IPS-11a (cell line): ENCODE measurements around the gene C3orf18.
"Not testable (repeated sequence)": the region's sequence is repeated elsewhere in the genome, so short reads cannot be mapped to it uniquely, and the experiment has no call there.

Source experiments
- H3K4me3 ChIP-seq: one replicate; pipeline ENCODE4 v1.5.1; 2013; ENCODE audit warnings: low read depth, low read length, control low read depth

C3orf18 gene

DNA sequence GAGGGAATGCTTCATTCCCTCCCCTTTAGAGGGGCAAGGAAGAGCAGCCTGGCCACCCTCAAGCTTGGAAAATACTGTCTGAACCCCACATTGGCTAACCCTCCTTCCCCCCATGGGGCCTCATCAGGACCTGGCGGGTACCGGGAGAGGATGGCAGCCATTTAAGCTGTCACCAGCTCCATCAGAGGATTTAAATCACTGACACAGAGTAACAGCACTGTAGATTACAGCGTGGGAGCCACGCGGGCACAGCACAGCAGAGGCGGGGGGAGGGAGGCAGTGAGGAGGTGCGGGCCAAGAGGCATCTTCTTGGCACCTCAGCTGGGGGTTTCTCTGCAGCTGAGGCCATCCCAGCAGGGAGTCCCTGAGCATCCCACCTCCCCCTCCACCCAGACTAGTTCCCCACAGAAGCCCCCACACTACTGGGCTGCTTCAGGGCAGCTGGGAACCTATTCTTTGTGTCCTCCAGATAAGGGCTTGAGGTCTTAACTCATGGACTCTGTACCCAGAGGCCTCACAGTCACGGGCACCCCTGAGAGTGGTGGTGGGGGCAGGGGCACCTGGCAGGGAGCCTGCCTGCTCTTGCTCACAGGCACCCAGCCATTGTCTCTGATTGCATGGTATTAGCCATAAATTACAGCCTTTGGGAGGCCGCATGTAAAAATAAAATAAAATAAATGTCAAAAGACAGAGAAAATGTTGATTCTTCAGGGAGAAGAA, 42.2 kb downstream of the C3orf18 start:
- no peak overlapping the region for H3K4me3 ChIP-seq

DNA sequence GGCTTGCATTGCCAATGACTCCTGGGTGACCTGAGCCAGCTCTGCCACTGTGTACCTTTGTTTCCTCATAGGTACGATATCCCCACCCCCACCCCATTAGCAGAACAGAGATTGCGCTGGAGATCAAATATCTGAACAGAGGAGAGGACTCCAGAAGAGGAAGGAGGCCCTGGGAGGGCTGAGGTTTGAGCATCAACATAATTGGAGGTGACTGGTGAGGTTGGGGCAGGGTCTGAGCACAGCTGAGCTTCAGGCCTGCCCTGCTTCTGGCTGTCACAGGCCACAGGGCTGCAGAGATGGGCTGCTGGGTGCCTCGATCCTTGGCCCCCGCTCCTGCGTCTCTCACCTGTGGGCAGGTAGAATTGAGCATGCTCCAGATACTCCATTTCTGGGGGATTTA, 42.8 kb downstream of the C3orf18 start:
- no peak overlapping the region for H3K4me3 ChIP-seq

DNA sequence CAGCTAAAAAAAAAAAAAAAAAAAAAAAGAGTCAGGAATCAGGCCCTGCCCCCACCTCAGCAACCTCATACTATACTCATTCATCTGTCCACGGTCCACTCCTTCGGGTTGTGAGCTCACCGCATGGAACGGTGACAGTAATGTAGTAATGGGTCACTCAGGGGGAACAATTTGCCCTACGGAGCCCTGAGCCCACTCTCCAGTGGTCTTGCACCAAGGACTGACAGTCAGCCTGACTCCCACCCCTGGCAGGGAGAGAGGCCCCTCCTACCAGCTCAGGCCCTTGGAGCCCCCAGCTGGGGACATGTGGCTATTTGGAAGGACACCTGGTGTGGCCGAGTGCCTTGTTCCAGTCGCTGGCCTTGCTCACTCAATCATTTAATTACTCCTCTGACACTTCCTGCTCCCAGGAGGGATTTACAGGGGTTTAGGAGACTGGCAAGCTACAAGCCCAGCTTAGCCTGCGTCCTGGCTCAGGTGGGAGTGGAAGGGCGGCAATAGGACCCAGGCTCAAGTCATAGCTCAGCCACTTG, 44.2 kb downstream of the C3orf18 start:
- no peak overlapping the region for H3K4me3 ChIP-seq

DNA sequence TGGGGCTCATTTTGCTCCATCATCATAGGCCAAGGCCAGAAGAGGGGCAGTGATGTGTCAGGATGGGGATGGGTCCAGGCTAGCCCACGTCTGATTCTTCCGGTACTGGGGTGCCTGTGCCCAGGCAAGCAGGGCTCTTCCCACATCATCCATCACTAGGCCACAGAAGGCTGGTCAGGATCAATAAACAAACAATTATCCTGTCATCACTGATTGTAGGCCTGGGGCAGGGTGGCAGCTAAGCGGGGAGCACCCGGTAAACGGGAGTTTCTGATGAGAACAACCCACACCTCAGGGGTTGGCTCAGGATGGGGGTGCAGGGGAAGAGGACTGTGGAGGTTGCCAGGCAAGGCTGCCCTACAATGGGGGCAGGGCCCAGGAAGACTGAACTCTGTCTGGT, 46.0 kb downstream of the C3orf18 start:
- no peak overlapping the region for H3K4me3 ChIP-seq

DNA sequence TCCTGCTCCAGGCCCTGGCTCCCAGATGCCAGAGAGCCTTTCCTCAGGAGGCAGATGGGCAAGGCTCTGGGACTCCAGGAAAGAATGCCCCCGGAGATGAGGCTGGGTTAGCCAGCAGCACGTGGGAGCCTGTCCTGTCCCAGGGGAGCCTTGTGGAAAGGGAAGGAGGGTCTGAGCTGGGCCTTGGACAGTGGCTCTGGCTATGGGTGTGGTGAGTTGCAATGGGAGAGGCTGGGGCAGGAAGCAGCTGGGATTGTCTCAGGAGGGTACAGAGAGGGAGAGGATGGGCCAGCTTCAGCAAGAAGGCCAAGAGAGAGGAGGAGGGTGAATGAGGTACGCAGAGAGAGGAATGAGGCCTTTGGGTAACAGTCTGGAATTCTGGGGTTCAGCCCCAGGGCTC, 46.7 kb downstream of the C3orf18 start:
- no peak overlapping the region for H3K4me3 ChIP-seq

DNA sequence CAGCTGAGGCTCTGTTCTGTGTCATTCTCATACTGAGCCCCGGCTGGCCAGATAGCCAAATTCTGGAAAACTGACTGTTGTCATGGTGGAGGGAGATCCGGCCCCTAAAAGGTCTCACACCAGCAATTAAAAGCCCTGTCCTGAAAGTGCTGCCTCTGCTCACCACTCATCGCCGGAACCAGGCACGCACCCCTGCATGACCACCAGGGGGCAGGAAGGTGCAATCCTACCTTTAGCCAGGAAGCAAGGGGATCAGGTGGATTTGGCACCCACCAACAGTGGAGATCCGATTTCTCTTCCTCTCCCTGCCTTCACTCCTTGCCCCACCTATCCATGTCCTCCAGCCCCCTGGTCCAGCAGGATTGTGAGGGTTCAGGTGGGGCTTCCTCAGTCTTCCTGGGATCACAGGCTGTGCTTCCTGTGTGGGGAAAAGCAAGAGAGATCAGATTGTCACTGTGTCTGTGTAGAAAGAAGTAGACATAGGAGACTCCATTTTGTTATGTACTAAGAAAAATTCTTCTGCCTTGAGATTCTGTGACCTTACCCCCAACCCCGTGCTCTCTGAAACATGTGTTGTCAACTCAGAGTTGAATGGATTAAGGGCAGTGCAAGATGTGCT, 48.0 kb downstream of the C3orf18 start:
- no peak overlapping the region for H3K4me3 ChIP-seq

DNA sequence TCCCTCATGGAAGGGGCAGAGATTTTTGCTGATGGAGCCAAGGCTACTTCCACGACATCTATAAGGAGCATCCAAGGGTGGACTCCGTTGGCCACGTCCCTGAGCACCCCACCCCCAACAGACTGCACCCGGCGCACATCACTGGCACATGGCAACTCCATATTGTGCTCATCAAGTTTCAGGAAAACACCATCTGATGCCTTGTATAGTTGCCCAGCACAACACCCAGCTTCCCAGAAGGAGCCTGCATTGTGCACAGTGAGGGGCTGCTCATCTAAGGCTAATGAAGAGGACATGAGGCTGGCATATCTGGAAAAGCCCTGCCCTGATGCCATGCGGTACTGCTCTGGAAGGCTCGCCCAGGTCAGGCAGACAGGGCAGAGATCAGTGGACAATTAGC, 49.1 kb downstream of the C3orf18 start:
- H3K4me3 ChIP-seq, result no peak overlapping the region

DNA sequence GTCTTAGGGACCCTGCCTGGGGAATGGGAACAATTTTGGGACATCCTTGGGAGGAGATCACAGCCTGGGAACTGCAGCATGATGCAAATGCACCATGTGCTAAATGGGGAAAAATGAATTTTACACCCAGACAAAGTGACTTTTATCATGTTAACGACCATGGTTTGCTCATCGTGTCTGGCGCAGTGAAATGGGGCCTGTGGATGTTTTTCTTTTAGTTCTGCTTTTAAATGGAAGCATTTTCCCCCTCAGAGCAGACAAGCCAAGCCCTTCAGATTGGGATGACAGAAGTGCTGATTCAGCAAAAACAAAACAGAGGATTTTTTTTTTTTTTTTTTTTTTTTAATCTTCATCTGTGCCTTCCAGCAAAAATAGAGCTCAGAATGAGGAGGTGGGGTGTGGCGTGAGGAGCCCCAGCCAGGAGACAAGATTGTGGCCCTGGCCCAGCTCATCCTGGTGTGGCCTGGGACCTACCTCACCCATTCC, 49.8 kb downstream of the C3orf18 start:
- no peak overlapping the region for H3K4me3 ChIP-seq

DNA sequence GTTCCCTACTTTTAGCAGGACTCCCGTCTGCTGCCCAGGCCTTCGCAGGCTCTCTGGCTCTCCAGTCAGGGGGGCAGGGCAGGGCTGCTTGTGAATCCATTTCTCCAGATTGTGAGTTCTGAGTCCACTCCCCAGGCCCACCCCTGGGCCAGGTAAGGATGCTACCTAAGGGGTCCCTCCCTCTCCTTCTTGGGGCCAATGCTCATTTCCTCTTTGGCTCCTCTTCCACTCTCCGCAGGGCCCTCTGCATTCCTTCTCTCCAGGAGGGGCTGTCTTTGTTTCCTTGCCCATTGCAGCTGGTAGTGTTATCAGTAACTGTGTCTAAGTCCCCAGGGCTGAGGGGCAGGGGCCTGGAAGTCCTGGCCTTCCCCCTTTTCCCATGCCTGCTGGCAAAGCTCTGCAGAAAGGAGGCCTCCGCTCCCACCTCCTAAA, 51.1 kb downstream of the C3orf18 start:
- H3K4me3 ChIP-seq, result no peak overlapping the region

DNA sequence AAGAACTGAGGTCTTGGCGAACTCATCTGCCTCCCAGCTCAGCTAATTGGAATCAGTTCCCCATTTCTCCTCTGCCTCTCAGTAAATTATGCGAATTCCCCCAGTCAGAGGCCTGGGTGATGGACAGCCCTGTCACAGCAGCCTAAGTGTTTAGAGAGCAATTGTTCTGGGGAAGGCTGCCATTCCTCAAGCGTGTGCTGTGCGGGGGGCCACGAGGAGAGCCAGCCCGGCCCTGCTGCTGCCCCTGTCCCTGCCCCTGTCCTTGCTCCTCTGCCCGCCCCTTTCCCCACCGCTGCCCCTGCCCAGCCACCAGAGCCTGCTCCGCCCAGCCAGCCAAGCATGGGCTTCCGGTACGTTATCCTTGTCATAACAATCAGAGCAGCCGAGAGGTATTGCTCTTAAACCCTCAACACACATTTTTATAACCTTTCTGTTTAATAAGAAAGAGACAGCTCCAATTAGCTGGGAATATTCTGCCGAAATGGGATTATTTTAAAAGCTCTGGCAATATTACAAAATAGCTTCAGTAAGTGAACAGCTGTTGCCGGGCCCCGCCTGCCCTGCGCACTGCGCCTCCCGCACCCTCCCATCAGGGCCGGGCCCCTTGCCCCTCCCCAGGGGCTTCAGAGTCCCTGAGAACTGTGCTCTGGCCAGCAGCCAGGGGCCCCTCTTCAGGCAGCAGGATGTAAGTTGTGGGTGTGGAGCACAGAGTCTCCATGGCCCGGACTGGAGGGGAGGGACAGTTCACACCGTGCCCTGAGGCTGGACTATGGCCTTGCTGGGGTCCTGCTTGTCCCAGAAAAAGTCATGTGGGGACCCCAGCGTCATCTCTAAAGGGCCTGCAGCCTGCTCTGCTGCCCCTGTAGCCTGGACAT, 51.7 kb downstream of the C3orf18 start:
- no peak overlapping the region for H3K4me3 ChIP-seq

DNA sequence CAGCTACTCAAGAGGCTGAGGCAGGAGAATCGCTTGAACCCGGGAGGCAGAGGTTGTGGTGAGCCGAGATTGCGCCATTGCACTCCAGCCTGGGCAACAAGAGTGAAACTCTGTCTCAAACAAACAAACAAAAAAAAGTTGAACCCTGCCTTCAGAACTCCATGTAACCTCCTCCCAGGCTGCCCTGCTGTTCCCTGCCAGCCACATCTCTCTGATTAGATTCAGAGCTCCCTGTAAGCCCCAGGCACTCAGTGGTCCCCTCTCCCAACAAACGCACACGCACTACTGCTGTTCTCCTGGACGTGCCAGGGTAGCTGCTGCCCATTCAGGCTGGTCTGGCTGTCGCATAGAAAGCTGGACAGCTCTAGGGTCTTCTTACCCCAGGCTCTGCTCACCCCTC, 54.6 kb downstream of the C3orf18 start:
- H3K4me3 ChIP-seq, result not testable (repeated sequence)

DNA sequence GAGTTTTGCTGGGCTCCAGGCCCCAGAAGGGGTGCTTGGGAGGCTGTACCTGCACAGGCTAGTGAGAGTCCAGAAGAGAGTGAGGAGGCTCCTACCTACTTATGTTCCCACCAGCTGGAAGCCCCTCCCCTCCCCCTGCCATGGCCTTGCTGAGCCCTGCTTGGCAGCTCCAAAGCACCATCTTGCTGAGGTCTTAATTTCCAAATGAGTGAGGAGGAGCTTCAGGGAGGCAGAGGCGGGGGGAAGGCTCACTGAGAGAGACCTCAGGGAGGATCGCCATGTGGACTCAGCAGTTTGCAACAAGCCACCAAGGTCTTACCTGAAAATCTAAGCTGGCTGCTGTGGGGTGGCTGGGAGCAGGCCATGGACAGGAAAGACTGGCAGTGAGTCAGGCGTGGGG, 55.4 kb downstream of the C3orf18 start:
- no peak overlapping the region for H3K4me3 ChIP-seq

DNA sequence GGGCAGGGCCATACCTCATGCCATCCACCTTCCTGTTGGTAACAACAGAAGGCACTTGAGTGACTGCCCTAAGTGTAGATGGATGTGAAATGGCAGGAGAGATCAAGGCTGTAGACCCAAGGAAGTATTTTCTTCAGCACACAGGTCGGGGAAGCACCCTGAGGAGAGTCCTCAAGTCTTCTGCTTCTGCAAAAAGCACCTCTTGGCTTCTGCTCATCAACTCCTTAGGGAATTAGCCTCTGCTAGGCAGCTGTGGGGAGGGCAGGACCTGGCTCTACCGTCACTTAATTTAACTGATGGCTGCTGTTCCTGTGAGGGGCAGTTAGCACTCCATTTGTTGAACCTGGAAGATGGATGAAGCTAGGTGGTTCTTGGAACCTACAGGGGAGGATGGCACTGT, 57.2 kb downstream of the C3orf18 start:
- no peak overlapping the region for H3K4me3 ChIP-seq

DNA sequence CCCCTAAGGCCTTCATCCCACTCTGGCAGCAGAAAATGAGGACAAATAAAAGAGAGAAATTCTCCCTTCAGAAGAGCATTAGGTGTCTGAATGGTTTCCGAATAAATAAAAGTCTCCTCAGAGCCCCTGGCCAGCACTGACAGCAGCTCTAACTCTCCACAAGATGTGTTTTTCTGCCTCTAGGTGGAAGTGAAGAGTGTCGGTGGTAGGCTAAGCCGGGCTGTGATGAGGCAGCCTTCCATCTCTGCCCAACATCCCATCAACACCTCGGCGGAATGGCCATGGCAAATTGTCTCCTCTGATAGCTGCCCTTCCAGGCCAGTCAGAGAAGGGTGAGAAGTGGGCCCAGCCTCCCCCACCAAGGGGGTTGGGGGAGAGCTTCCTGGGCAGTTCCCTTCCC, 57.8 kb downstream of the C3orf18 start:
- H3K4me3 ChIP-seq, result no peak overlapping the region

DNA sequence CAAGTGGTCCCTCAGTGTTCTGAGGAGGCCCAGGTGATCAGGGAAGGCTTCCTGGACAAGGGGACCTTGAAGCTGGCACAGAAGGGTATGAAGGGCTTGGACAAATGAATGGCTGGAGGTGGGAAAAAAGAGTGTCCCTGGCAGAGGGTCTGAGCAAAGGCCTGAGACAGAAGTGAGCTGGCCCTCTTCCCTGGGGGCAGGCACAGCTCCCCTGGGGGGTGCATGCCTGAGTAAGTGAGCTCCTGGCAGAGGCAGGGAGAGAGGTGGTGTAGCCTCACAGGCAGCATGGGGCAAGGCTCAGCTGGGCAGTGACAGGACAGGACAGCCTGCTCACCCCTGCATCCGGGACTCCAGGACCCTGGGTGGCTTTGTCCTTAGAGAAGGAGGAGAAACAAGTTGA, 58.7 kb downstream of the C3orf18 start:
- no peak overlapping the region for H3K4me3 ChIP-seq
